ENCODE data around the gene RUVBL1. TPM values are rescaled to one million over a fixed set of nuclear protein-coding genes. Genes with fewer than 3 reads are reported as not detected.

RUVBL1 gene
- total RNA-seq, 1 donor from 2014 or later: 17.0 TPM

DNA sequence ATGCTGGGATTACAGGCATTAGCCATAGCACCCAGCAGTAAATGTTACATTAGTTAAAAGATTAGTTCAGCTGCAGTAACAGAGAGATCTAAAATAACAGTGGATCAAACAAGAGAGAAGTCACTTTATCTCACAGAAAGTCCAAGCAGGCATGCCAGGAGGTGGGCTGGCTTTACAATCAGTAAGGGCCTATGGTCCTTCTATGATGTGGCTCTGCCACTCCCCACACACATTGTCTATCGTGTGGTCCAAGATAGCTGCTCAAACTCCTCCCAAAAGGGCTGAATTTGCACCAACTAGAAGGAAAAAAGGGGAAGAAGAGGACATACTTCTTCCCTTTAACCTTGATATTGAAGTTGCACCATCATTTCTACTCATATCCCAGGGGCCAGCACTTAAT, 4.6 kb upstream of the RUVBL1 start:
- Histone ChIP-seq H3K4me1 (no peaks in the 10 kb centered on the region), H3K4me3 (no peak overlapping the region), H3K36me3 (no peaks in the 10 kb centered on the region), H3K27ac (no peak overlapping the region), H3K27me3 (no peaks in the 10 kb centered on the region), H3K9me3 (no peaks in the 10 kb centered on the region)
- intact Hi-C loops (cut with DNase I): no loop called here
- ATAC-seq (no peak), DNase-seq (no peak)
- TF ChIP-seq, protein P1, sequence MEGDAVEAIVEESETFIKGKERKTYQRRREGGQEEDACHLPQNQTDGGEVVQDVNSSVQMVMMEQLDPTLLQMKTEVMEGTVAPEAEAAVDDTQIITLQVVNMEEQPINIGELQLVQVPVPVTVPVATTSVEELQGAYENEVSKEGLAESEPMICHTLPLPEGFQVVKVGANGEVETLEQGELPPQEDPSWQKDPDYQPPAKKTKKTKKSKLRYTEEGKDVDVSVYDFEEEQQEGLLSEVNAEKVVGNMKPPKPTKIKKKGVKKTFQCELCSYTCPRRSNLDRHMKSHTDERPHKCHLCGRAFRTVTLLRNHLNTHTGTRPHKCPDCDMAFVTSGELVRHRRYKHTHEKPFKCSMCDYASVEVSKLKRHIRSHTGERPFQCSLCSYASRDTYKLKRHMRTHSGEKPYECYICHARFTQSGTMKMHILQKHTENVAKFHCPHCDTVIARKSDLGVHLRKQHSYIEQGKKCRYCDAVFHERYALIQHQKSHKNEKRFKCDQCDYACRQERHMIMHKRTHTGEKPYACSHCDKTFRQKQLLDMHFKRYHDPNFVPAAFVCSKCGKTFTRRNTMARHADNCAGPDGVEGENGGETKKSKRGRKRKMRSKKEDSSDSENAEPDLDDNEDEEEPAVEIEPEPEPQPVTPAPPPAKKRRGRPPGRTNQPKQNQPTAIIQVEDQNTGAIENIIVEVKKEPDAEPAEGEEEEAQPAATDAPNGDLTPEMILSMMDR (IDR thresholded peaks at IDR 0.05): no peak

DNA sequence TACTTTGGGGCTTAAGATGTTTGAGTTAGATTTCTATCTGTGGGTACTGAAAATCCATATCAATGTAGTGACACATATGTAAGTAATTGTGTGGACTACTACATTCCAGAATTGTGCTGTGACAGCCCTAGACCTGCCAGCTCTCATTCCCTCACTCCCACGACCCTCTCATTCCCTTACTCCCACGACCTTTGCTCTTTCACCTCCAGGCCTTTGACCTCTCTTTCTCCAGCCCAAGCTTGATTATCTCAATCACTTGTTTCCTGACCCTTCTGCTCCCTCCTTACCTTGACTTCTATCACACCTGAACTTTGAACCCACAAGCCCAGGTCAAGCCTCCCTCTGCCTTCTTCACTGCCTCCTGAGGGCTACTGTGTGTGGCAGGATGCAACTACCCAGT, 3.6 kb upstream of the RUVBL1 start:
- Histone ChIP-seq H3K27ac (no peak overlapping the region), H3K27me3 (no peaks in the 10 kb centered on the region), H3K4me1 (peaks cover 8% of the 10 kb centered on the region), H3K9me3 (no peaks in the 10 kb centered on the region), H3K4me3 (no peak overlapping the region), H3K36me3 (no peaks in the 10 kb centered on the region)
- ATAC-seq (no peak), DNase-seq (no peak)
- TF ChIP-seq, protein P1 (IDR thresholded peaks at IDR 0.05): no peak
- intact Hi-C loops (cut with DNase I): no loop called here

DNA sequence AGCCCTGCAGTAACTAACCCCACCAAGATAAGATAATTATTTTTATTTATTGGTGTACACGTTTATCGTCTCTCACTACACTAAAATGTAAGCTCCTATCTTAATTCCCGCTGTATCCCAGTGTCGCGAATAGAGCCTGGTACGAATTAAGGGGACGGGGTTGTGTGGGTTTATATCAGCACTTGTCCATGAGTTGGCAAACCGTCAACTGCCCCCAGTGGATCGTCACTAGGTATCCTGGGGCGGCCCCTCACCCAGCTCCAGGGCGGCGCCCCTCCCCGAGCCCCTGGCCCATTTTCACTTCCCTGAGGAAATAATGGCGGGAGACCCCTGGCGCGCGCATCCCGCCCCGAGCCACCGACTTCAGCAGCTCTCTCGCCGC, 465 bp downstream of the RUVBL1 start:
- no peaks in the 10 kb centered on the region for H3K27me3 ChIP-seq
- ATAC-seq (no peak), DNase-seq (no peak)
- H3K27ac ChIP-seq: peak overlapping the region; percentile 85
- no peaks in the 10 kb centered on the region for H3K36me3 ChIP-seq
- H3K4me1 ChIP-seq: peaks cover 9% of the 10 kb centered on the region
- no peaks in the 10 kb centered on the region for H3K9me3 ChIP-seq
- TF ChIP-seq, protein P1 (IDR thresholded peaks at IDR 0.05): no peak
- H3K4me3 ChIP-seq: peak overlapping the region; percentile 95
- intact Hi-C loops (cut with DNase I): no loop called here

DNA sequence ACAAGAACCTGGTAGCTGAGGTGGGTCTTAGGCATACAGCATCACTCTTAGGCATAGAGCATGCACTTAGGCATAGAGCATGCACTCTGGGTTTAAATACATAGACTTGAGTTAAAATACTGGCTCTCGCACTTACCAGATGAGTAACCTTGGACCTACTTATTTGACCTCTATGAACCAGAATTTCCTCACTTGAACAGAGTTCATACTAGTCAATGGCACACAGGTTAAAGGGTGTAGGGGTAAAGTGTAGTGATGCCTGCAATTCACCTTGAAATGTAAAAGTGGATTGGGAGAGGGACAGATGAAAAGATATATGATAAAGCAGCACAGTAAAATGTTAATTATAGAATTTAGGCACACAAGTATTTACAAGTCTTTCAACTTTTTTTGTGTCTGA, 1.6 kb downstream of the RUVBL1 start:
- DNase-seq: no peak
- Histone ChIP-seq H3K9me3 (no peaks in the 10 kb centered on the region), H3K27ac (no peak overlapping the region), H3K27me3 (no peaks in the 10 kb centered on the region), H3K4me1 (peaks cover 9% of the 10 kb centered on the region), H3K36me3 (no peaks in the 10 kb centered on the region), H3K4me3 (no peak overlapping the region)
- TF ChIP-seq, protein P1 (IDR thresholded peaks at IDR 0.05): no peak
- intact Hi-C loops (cut with DNase I): no loop called here
- ATAC-seq: no peak

DNA sequence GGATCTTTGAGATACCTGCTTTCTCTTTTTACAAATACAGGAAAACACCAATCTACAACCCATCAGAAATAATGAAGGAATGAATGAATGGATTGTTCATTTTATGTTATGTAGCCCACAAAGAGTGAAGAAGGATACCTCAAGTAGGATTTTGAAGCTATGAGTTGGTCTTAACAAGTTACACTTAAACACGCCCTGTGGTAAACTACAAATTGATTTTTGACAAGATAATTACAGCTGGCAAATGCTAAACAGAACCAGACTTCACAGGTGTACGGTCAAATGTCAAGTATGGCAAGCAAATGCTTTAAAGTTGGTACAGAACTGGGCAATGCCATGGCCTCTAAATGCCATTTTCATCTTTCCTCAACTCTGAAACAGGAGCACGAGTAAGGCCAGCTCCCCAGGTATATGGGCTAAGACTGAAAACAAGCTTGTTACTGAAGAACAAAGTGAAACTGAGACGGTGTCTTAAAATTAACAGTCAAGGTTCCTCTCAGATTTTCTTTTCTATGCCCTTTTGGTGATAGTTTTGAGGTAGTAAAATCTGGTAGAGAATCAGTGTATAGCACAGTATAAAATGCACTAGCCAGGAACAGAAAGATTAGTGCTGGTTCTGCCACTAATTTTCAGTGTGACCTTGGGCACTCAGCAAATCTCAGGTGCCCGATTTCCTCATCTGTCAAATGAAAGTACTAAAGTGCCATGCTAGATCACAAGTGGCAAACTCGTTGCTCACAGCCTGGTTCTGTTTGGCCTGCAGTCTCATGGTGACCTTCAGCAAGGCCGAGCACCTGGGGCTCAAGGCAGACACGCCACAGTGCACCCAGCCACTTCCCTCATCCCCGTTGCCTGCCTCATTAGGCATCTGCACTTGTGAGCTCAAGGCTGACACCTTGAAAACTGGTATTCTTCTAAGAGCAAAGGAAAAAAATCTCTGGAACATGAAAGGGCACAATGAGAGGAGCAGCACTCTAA, 9.5 kb downstream of the RUVBL1 start:
- Histone ChIP-seq H3K4me3 (no peak overlapping the region), H3K27ac (no peak overlapping the region), H3K4me1 (no peaks in the 10 kb centered on the region), H3K9me3 (no peaks in the 10 kb centered on the region), H3K27me3 (no peaks in the 10 kb centered on the region), H3K36me3 (peaks cover 21% of the 10 kb centered on the region)
- intact Hi-C loops (cut with DNase I): no loop called here
- TF ChIP-seq, protein P1 (IDR thresholded peaks at IDR 0.05): no peak
- DNase-seq: no peak
- ATAC-seq: no peak

Data from upper lobe of right lung (tissue), 1 donor.